Activated CD4-positive, alpha-beta T cell treated with anti-CD3 and anti-CD28 coated beads for 48 hours (primary cell): ENCODE measurements around the gene TAS2R1.

Experiments
- DNase-seq: peaks from one replicate; pipeline ENCODE4 v3.0.0-alpha.2; 2020

TAS2R1 gene, protein sequence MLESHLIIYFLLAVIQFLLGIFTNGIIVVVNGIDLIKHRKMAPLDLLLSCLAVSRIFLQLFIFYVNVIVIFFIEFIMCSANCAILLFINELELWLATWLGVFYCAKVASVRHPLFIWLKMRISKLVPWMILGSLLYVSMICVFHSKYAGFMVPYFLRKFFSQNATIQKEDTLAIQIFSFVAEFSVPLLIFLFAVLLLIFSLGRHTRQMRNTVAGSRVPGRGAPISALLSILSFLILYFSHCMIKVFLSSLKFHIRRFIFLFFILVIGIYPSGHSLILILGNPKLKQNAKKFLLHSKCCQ

GRCh38 chr5:9630251-9630650 lies at the start of gene TAS2R1:
TAS2R1 (minus strand) TSS chr5:9630351; CDS start chr5:9630032, 319 bp downstream.
- no peak for DNase-seq

GRCh38 chr5:9670371-9670770 lies 40.2 kb upstream of the TAS2R1 start:
- no peak for DNase-seq

DNA sequence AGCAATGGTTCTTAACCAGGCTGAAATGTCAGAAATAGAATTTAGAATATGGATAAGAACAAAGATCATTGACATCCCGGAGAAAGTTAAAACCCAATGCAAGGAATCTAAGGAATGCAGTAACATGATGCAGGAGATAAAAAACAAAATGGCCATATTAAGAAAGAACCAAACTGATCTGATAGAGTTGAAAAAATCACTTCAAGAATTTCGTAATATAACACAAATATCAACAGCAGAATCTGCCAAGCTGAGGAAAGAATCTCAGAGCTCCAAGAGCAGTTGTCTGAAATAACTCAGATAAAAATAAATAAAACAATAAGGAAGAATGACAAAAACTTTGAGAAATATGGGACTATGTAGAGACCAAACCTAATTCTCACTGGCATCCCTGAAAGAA lies 37.8 kb upstream of the TAS2R1 start:
- DNase-seq = no peak

DNA sequence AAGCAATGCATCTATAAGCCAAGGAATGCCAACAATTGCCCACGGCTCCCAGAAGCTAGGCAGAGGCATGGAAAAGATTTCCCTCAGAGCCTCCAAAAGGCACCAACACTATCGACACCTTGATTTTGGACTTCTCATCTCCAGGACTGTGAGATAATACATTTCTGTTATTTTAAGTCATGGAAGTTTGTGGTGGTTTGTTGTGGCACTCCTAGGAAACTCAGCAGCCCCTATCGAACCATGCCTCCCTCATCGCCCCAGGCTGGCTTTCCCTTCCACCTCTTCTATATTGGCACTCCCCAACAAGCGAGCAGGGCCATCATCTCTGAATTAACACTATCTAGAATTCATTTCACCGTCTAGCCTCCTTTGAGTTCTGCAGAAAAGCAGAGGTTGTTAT lies 33.7 kb upstream of the TAS2R1 start:
- DNase-seq = no peak

DNA sequence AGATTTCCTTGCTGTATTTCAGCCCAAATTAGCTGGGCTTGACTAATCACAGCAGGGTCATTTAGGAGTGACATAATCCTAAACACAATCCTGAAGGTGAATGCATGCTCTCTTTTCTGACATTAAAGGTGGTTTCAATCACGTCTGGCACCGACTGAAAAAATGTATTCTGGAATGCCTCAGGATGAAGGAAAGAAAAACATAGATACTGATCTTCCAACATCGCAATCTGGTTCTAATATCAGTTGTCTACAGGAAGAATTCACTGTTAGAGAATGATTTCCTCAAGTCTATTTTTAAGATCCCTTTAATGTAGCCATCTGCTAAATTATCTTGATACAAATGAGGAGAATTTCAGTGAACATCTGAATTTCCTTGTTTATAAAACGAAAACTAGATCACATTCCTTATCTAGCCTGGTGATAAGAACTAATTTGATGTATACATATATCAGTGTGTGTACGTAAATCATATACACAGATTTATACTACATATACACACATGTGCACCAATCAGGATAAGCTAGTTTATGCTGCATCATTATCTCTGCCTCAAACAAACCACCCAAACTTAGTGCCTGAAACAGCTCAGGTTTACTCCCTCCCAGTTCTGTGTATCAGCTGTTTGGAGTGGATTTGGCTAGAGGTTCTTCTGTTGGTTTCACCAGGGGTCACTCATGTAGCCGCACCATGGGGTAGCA lies 31.3 kb upstream of the TAS2R1 start:
- no peak for DNase-seq

GRCh38 chr5:9658706-9659105 lies 28.6 kb upstream of the TAS2R1 start:
- no peak for DNase-seq

DNA sequence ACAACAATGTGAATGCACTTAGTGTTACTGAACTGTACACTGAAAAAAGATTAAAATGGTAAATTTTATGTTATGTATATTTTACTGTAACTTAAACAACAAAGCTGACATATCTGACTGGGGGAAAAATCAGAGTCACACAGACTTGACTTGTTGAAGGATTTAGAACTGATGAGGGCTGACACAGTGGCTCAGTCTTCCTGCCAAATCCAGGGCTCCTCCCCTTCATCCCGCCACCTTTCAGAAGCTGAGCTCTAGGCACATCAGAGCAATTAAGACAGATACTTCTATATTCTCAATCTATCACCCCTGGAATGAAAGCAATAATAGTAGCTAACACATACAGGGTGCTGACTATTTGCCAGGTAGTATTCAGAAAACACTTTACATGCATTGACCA lies 27.7 kb upstream of the TAS2R1 start:
- DNase-seq = no peak

- no peak for DNase-seq
Observed at GRCh38 chr5:9655641-9656040, 25.5 kb upstream of the TAS2R1 start.

DNA sequence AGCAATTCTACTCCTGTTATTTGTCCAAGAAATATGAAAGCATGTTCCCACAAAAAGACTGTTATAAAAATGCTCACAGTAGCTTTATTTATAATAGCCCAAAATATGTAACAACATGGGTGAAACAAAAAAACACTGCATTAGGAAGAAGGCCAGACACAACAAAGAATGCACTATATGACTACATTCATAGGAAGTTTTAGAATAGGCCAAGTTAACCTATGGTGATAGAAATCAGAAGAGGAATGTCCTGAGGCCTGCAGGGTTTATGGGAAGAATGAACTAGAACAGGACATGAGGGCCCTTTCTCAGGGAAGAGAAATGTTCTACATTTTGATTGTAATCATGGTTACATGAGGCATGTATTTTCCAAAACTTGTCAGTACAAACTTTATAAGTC lies 24.7 kb upstream of the TAS2R1 start:
- DNase-seq = no peak

GRCh38 chr5:9653811-9654210 lies 23.7 kb upstream of the TAS2R1 start:
- DNase-seq = no peak

GRCh38 chr5:9653061-9653460 lies 22.9 kb upstream of the TAS2R1 start:
- DNase-seq = no peak

DNA sequence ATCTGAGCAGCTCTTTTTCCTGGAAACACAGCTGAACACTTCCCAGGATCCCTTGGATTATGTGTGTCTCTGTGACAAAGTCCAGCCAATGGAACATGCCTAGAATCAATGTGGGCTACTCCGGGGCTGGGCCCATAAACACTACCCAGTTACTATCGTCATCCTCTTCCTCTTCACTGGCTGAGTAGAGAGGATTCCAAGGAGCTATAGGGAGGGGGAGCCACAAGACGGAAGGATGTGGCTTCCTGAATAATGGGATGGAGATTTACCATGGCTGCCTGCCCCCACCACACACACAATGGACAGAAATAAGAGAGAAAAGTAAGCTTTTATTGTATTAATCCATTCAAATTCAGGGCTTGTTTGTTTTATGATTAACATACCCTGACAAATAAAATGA lies 22.1 kb upstream of the TAS2R1 start:
- no peak for DNase-seq

DNA sequence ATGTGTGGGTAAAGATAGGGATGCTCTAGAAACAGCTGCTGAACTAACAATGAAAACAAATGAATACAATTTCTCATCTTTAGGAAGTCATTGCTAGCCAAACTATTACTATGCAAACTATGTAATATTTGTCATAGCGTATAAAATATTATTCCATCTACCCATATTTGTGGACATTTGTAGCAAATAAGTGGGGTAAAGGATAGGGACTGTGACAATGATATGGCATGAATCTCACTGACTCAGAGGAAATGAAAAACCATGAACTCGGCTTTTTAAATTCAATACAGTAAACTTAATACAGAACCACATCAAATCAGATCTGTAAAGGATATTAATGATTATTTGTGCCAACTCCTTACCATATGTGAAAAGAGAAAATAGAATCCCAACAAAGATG lies 16.7 kb upstream of the TAS2R1 start:
- DNase-seq = no peak

GRCh38 chr5:9644630-9645029 lies 14.5 kb upstream of the TAS2R1 start:
- no peak for DNase-seq

- DNase-seq = no peak
Observed at GRCh38 chr5:9642621-9643020, 12.5 kb upstream of the TAS2R1 start.

DNA sequence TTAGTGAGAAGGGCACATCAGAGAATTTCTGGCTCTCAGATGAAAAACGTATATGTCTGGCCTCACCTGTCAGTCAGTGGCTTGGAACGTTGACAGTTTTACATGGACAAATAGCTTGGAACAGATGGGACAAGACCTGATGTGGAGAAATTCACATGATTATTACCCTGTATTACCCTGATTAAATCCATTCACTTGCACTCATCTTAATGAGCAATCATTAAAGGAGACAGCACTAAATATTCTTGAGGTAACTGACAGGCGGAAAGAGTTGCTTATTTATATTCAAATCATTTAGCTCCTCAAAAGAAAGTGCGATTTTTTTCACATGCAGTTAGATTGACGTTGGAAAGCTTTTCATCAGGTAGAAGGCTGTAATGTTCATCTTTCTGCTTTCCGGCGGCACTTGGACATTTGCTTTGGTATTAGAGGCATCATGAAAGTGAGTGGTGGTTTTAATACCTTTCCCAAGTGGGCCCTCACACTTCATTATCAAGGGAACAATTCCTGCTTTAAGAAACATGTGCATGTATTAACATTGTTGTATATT lies 11.7 kb upstream of the TAS2R1 start:
- no peak for DNase-seq

DNA sequence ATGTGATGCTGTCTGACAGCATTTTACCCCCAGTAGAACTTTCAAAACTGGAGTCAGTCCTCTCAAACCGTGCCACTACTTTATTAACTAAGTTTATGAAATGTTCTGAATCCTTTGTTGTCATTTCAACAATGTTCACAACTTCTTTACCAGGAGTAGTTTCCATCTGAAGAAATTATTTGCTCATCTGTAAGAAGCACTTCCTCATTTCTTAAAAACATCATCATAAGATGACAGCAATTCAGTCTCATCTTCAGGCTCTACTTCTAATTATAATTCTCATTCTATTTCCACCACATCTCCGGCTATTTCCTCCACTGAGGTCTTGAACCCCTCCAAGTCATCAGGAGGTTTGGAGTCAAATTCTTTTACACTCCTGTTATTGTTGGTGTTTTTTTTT lies 2.3 kb upstream of the TAS2R1 start:
- DNase-seq = no peak

DNA sequence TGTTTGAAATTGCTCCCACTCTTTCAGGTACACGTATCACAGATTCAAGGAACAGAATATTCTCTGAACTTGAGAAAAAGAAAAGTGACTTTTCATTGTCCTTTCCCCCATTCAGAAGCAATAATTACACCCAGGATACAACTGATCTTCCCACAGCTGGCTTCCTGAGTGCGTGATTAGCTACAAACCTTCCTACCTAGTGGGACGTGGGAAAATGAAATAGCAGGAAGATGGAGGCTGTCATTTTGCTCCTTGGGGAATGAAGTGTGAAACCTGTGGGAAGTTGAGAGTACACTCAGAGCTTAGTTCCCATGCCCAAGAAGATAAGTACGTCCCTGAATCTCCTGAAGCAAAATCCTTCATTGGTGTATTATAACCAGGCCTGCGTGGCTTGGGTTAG lies 2.6 kb downstream of the TAS2R1 start:
- DNase-seq = no peak

GRCh38 chr5:9626955-9627354 lies 3.2 kb downstream of the TAS2R1 start:
- DNase-seq = no peak

- no peak for DNase-seq
Observed at GRCh38 chr5:9625731-9626130, 4.4 kb downstream of the TAS2R1 start.

DNA sequence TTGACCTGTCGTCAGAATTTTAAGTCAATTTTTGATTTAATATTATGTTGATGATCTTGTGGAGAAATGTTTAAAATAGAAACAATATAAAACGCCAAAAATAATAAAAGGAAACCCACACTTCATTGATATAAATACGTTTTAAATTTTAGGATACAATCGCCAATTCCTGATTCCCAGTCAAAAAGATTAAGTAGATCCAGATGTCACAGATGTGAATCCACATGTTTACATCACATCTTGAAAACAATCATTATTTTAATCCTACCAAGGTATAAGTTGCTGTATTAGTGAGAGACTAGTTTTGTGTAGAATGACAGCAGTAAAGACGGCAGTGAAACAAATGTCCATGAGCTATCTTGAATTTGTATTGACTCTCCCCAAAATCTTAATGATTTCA lies 4.9 kb downstream of the TAS2R1 start:
- no peak for DNase-seq

GRCh38 chr5:9624196-9624947 lies 5.8 kb downstream of the TAS2R1 start:
- no peak for DNase-seq

- no peak for DNase-seq
Observed at GRCh38 chr5:9623661-9624060, 6.5 kb downstream of the TAS2R1 start.

GRCh38 chr5:9622971-9623421 lies 7.2 kb downstream of the TAS2R1 start:
- no peak for DNase-seq
